HL-60 (cell line): ENCODE measurements around the gene CLIP2.
A peak's percentile ranks its signal among the peaks of the same experiment; 100 is the strongest.

Experiments
- DNase-seq, 2 experiments: peaks; one replicate each; pipeline ENCODE4 v3.0.0-alpha.2; 2010 to 2020; ENCODE audit warnings: low read depth in 1 of 2, low spot score in 1 of 2
- H3K27ac ChIP-seq: fragments of 250-450 bp; sonication (Bioruptor Pico); replicated peaks from 2 replicates; pipeline ENCODE4 v1.5.1; 2020; ENCODE audit warnings: mild to moderate bottlenecking, moderate library complexity
- H3K27me3 ChIP-seq: fragments of 250-450 bp; sonication (Bioruptor Pico); 2 replicates; pipeline ENCODE4 v1.5.1; 2021; ENCODE audit warnings: mild to moderate bottlenecking, moderate library complexity; ENCODE audit not compliant: insufficient read depth, poor library complexity, severe bottlenecking
- H3K4me3 ChIP-seq: replicated peaks from 2 replicates; pipeline ENCODE4 v1.5.1; 2011; ENCODE audit warnings: mild to moderate bottlenecking, control low read depth, low read length; ENCODE audit not compliant: insufficient read depth
- GABPA ChIP-seq: IDR thresholded peaks from 2 replicates; pipeline ENCODE4 v1.6.1; 2012; ENCODE audit warnings: low read depth
- POLR2AphosphoS5 ChIP-seq: IDR thresholded peaks from 2 replicates; pipeline ENCODE4 v1.6.1; 2012; ENCODE audit warnings: low read depth
- SPI1 ChIP-seq: IDR thresholded peaks from 2 replicates; pipeline ENCODE4 v1.6.1; 2012; ENCODE audit warnings: low read depth, mild to moderate bottlenecking, borderline replicate concordance
- TF ChIP-seq, protein P1 (sequence below): IDR thresholded peaks from one replicate; pipeline ENCODE4 v1.5.1; 2011; ENCODE audit warnings: low read length, control low read depth, inconsistent platforms; ENCODE audit not compliant: insufficient read depth
- TF ChIP-seq, protein P2 (sequence below): IDR thresholded peaks from 2 replicates; pipeline ENCODE4 v1.6.1; 2012; ENCODE audit warnings: low read depth; ENCODE audit not compliant: insufficient replicate concordance

The CLIP2 gene

DNA sequence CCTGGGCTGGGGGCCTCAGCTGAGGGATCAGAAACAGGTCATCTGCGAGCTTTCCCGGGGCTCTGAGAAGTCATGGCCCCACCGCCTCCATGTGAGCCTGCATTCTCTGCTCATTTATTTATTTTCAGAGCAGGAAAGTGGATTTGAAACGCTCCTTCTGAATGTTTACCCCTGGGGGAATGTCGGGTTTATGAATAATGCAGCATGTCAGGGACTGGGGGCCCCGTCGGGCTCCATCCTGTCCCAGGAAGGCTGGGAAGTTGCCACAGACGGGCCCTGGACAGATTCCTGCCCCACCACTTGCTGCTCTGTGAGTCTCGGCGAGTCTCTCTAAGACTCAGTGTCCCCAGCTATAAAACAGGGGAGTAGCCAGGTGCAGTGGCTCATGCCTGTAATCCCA, 152.6 kb downstream of the CLIP2 start:
- TF ChIP-seq POLR2AphosphoS5, result no peak
- TF ChIP-seq, protein P1, sequence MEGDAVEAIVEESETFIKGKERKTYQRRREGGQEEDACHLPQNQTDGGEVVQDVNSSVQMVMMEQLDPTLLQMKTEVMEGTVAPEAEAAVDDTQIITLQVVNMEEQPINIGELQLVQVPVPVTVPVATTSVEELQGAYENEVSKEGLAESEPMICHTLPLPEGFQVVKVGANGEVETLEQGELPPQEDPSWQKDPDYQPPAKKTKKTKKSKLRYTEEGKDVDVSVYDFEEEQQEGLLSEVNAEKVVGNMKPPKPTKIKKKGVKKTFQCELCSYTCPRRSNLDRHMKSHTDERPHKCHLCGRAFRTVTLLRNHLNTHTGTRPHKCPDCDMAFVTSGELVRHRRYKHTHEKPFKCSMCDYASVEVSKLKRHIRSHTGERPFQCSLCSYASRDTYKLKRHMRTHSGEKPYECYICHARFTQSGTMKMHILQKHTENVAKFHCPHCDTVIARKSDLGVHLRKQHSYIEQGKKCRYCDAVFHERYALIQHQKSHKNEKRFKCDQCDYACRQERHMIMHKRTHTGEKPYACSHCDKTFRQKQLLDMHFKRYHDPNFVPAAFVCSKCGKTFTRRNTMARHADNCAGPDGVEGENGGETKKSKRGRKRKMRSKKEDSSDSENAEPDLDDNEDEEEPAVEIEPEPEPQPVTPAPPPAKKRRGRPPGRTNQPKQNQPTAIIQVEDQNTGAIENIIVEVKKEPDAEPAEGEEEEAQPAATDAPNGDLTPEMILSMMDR, result no peak
- no peak for TF ChIP-seq GABPA
- Histone ChIP-seq H3K27ac (no peak overlapping the region), H3K27me3 (no peaks in the 10 kb centered on the region), H3K4me3 (no peak overlapping the region)
- no peak for DNase-seq

DNA sequence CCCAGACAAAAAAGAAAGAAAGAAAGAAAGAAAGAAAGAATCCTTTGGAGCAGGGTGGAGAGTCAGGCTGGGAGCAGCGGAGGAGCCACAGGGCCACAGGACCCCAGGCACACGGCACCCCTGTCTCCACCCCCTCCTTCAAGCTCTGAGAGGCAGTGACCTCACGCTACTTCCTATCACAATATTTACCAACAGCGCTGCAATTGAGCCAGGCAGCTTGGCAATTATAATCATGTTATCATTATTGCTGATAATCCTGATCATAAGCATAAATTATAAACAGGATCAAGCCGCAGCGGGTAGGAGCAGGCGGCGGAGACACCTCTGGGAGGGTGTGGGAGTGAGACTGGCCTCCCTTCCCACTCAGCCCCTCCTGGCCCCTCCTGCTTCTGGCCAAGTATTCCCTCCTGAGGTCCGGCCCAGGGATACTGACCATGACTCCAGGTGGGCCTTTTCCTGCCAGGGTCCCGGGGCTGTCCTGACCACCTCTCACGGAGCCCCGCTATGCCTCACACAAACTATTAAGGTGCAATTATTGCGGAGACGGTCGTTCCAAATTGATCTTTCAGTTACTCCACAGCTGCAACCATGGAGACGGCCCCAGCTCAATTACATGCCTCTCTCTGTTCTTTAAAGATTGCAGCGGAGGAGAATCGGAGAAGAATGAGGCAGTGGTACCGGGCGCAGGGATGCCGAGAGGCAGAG, 154.5 kb downstream of the CLIP2 start:
- Histone ChIP-seq H3K27ac (no peak overlapping the region), H3K4me3 (no peak overlapping the region), H3K27me3 (no peaks in the 10 kb centered on the region)
- DNase-seq, result no peak
- TF ChIP-seq, protein P2, sequence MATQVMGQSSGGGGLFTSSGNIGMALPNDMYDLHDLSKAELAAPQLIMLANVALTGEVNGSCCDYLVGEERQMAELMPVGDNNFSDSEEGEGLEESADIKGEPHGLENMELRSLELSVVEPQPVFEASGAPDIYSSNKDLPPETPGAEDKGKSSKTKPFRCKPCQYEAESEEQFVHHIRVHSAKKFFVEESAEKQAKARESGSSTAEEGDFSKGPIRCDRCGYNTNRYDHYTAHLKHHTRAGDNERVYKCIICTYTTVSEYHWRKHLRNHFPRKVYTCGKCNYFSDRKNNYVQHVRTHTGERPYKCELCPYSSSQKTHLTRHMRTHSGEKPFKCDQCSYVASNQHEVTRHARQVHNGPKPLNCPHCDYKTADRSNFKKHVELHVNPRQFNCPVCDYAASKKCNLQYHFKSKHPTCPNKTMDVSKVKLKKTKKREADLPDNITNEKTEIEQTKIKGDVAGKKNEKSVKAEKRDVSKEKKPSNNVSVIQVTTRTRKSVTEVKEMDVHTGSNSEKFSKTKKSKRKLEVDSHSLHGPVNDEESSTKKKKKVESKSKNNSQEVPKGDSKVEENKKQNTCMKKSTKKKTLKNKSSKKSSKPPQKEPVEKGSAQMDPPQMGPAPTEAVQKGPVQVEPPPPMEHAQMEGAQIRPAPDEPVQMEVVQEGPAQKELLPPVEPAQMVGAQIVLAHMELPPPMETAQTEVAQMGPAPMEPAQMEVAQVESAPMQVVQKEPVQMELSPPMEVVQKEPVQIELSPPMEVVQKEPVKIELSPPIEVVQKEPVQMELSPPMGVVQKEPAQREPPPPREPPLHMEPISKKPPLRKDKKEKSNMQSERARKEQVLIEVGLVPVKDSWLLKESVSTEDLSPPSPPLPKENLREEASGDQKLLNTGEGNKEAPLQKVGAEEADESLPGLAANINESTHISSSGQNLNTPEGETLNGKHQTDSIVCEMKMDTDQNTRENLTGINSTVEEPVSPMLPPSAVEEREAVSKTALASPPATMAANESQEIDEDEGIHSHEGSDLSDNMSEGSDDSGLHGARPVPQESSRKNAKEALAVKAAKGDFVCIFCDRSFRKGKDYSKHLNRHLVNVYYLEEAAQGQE, result no peak
- TF ChIP-seq POLR2AphosphoS5 (no peak), SPI1 (no peak), GABPA (no peak)
- TF ChIP-seq, protein P1, result no peak

DNA sequence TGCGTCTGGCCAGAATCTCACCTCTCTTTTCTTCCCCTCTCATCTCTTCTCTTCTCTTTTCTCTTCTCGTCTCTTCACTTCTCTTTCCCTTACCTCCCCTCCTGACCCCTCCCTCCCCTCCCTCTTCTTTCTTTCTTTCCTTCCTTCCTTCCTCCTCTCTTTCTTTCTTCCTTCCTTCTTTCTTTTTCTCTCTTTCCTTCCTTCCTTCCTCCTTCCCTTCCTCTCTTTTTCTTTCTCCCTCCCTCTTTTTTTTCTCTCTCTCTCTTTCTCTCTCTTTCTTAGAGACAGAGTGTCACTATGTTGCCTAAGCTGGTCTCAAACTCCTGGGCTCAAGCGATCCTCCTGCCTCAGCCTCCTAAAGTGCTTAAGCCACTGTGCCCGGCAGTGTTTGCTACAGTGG, 159.9 kb downstream of the CLIP2 start:
- no peak for DNase-seq
- TF ChIP-seq POLR2AphosphoS5 (no peak), SPI1 (no peak), GABPA (no peak)
- TF ChIP-seq, protein P1, result no peak
- TF ChIP-seq, protein P2, result no peak

DNA sequence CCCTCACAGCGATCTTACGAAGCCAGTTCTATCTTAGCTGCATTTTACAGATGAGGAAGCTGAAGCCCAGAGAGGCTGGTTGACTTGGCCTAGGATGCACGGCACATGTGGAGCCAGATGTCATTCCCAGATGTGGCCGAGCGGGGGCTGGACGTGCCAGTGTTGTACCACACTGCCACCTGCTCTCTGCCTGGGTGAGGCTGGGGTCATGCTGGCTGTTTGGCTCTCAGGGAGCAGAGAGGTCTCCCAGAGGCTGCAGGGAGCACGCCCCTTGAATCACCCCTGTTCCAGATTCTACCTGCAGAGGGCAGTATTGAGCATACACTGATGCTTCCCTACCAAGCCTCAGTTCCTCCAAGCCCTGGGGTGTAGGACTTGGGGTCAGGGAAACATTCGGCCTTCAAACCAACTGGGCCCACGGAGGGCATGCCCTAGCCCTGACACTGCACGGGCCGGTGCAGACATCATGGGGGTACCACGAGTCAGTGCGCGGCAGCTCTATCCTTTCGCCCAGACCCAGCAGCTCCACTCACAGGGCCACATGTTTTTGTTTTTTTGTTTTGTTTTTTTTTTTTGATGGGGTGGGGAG, 160.7 kb downstream of the CLIP2 start:
- peak; percentile 50 to 55 for DNase-seq
- H3K4me3 ChIP-seq, result no peak overlapping the region
- TF ChIP-seq, protein P1, result peak; percentile 91
- TF ChIP-seq GABPA, result no peak
- no peak for TF ChIP-seq SPI1
- TF ChIP-seq, protein P2, result no peak
- TF ChIP-seq POLR2AphosphoS5, result no peak
- no peak overlapping the region for H3K27ac ChIP-seq
- no peaks in the 10 kb centered on the region for H3K27me3 ChIP-seq

More for the DNA sequence above, 159.9 kb downstream of the CLIP2 start:
- no peak overlapping the region for H3K27ac ChIP-seq
- no peak overlapping the region for H3K4me3 ChIP-seq
- H3K27me3 ChIP-seq, result no peaks in the 10 kb centered on the region
